ENCODE data around the gene RASSF5.

RASSF5 gene

DNA sequence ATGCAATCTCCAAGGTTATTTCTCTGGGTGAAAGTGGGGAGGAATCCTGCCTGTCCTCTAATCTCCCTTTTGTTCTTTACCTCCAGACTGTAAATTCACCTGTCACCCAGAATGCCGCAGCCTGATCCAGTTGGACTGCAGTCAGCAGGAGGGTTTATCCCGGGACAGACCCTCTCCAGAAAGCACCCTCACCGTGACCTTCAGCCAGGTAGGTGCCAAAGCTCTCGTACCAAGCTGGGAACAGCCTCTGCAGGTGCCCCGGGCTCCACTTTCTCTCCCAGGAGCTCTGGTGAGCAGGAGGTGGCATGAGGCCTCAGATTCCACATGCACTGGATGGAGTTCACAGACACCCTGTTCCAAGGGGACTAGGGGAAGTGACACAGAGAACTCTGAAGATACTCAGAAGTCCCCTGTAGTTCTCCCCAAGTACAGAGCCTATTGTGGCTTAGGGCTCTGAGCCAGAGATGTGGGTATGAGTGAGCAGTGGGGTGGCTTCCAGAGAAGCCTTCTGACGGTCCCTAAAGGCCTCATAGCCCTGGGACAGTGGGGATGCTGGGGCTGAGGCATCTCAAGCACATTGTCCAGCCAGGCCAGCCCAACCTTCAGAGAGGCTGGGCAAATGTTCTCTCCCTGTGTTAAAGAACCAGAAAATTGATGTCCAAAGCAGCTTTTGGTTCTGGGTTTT is 30.9 kb downstream of the RASSF5 start:
- FAIRE-seq (no peak), DNase-seq (ENCODE audit: insufficient read length, low spot score) (no peak)
- TF ChIP-seq, protein P1, sequence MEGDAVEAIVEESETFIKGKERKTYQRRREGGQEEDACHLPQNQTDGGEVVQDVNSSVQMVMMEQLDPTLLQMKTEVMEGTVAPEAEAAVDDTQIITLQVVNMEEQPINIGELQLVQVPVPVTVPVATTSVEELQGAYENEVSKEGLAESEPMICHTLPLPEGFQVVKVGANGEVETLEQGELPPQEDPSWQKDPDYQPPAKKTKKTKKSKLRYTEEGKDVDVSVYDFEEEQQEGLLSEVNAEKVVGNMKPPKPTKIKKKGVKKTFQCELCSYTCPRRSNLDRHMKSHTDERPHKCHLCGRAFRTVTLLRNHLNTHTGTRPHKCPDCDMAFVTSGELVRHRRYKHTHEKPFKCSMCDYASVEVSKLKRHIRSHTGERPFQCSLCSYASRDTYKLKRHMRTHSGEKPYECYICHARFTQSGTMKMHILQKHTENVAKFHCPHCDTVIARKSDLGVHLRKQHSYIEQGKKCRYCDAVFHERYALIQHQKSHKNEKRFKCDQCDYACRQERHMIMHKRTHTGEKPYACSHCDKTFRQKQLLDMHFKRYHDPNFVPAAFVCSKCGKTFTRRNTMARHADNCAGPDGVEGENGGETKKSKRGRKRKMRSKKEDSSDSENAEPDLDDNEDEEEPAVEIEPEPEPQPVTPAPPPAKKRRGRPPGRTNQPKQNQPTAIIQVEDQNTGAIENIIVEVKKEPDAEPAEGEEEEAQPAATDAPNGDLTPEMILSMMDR (IDR thresholded peaks at IDR 0.05; ENCODE audit: insufficient read depth, missing control alignments): no peak

DNA sequence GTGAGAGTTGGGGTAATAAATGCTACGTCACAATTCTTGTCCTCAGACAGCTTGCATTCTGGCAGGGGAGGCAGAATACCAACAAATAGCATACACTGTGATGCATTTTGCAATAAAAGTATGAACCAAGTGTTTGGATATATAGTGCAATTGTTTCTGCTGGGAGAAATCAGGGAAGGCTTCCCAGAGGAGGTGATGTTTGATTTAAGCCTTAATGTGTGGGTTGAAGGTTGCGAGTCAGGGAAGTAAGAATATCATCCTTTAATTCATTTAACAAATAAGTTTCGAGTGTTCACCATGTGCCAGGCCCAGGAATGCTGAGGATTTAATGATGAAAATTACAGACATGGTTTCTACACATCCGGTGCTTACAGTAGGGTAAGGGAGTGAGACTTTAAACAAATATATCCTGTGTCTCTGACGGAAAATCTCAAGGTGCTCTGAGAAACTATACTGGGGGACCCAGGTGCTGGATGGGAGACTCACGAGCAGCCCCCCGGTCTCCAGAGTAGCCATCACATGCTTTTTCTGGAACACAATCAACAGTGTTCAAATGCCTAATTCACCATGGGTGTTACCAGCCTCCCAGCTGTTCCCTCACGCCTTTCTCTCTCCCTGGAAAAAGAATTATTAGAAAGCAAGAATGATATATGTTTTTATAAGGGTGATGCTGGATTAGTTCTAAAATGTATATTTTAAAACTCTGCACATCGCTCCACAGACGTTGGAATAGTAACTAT is 31.7 kb downstream of the RASSF5 start:
- TF ChIP-seq, protein P1 (IDR thresholded peaks at IDR 0.05; ENCODE audit: insufficient read depth, missing control alignments): no peak
- FAIRE-seq (no peak), DNase-seq (ENCODE audit: insufficient read length, low spot score) (no peak)

DNA sequence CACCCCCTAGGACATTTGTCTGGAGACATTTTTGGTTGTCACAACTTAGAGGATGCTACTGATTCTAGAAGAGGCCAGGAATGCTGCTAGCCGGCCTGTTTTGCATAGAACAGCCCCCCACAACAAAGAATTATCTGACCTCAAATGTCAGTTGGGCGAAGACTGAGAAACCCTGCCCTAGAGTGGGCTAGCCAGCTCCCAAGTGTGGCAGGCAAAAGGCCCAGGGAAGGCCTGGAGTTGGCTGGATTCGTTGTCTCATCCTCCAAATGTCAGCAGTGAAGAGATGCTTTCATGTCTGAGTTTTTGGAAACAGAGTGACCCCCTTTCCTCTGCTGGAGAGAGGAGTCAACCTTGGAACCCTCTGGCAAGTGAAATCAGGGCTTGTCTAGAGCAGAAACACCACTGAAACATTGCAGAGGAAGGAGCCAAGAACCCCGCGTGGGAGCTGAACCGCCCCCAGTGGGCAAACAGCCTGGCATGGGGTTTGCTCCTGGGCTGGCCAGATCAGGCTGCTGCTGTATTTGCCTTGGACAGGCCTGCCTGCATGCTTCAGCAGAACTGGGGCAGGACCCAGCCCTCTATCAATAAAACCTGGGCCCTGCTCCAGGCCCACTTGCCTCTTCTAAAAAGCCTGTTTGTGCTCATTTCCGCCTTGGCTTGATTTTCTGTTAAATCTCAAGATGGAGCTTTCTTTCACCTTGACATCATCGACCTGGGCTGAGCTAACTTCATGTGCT is 32.9 kb downstream of the RASSF5 start:
- TF ChIP-seq, protein P1 (IDR thresholded peaks at IDR 0.05; ENCODE audit: insufficient read depth, missing control alignments): no peak
- DNase-seq (ENCODE audit: insufficient read length, low spot score) (no peak), FAIRE-seq (no peak)

DNA sequence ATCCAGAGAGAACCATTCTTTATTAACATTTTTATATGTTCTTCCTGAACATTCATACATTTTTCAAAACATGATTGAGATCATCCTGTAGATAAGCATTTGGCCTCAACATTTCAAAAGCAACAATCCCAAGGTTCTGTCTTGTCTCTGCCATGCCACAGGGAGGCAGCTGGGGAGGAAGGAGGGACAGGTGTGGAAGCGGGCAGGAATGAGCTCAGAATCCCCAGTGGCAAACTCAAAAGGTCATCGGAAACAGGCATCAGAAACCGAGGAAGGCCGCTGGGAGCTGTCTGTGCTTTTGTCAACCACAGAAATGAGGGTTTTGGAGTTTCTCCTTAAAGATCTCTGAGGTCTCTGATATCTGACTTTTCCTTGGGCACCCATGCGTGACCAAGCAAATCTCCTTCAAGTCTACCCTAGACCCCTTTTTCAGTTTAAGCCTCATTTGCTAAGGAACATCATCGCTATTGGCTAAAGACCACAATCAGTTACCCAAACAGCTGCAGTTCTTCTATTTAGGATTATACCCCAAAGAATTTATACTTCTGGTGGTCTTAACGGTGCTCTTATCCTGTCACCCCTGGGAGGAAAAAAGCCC is 34.0 kb downstream of the RASSF5 start:
- DNase-seq (ENCODE audit: insufficient read length, low spot score) (no peak), FAIRE-seq (no peak)
- TF ChIP-seq, protein P1 (IDR thresholded peaks at IDR 0.05; ENCODE audit: insufficient read depth, missing control alignments): no peak

DNA sequence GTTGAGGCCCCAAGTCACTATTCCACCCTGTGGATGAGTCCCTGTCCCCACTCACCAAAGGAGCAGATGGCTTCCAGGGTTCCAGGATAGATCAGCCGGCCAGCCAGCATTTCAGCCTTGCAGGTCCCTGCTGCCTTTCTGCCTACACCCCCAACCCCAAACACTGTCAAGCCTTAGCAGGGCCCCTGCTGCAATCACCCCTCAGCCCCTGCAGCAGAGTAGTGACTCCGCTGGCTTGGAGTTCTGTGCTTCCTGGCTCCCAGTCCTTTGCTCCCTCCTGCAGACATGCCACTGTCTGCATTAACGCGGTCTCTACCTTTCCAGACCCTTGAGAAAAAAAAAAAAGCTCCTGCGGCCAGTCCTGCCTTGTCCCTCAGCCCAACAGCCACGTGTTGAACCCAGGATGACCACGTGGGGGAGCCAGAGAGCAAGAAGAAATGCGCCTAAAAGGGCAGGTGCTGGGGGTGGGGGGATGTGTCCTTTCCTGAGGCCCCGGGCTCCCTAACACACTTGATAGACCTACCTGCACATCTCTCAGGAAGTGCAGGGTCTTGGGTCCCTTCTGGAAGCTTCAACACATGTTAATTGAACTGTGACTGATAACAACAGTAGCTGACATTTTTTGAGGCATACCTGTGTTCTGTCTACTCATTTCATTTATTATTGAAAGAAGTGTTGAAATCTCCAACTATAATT is 37.4 kb downstream of the RASSF5 start:
- TF ChIP-seq, protein P1 (IDR thresholded peaks at IDR 0.05; ENCODE audit: insufficient read depth, missing control alignments): peak; percentile 98
- FAIRE-seq (no peak), DNase-seq (ENCODE audit: insufficient read length, low spot score) (peak; percentile 74)

DNA sequence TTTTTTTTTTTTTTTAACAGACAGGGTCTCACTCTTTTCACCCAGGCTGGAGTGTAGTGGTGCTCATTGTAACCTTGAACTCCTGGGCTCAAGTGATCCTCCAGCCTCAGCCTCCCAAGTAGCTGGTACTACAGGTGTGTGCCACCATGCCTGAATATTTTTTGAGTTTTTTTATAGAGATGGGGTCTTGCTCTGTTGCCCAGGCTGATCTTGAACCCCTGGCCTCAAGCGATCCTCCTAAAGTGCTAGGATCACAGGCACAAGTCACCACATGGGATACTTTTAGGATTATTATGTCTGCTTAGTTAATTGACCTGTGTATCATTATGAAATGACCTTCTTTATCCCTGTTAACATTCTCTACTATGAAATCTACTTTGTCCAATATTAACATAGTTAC is 38.0 kb downstream of the RASSF5 start:
- FAIRE-seq: no peak
- TF ChIP-seq, protein P1 (IDR thresholded peaks at IDR 0.05; ENCODE audit: insufficient read depth, missing control alignments): no peak
- DNase-seq (ENCODE audit: insufficient read length, low spot score): no peak
